ENCODE results near the gene FCGR1A. TPM values are rescaled to one million over a fixed set of nuclear protein-coding genes. Genes with fewer than 3 reads are reported as not detected.
"Not testable (repeated sequence)": the region's sequence is repeated elsewhere in the genome, so short reads cannot be mapped to it uniquely, and the experiment has no call there.

Gene FCGR1A
- polyA plus RNA-seq, 1 of the 3 experiments (the other 2 are of a cell fraction): not detected

GRCh38 chr1:149783868-149784267 lies 1.4 kb downstream of the FCGR1A start:
- H3K36me3 ChIP-seq (replicated peaks in 1 of 2; ENCODE audit: control insufficient read depth in 1 of 2, insufficient read depth in 2 of 2, low read length in 1 of 2); H3K9me2 ChIP-seq; POLR2A ChIA-PET; H3K4me3 ChIP-seq (ENCODE audit: low read depth in 2 of 2, low read length in 1 of 2); H2AFZ ChIP-seq (ENCODE audit: low read depth); H3K79me2 ChIP-seq (ENCODE audit: insufficient read depth); H3K9me3 ChIP-seq; H4K20me1 ChIP-seq (ENCODE audit: insufficient read depth); CTCF ChIA-PET; H3K27ac ChIP-seq (ENCODE audit: low read depth in 2 of 2, low read length in 1 of 2); H3F3A ChIP-seq (replicated peaks; ENCODE audit: insufficient read depth); DNase-seq; H3K9ac ChIP-seq; H3K4me2 ChIP-seq; H3K4me1 ChIP-seq (ENCODE audit: control insufficient read depth in 1 of 2, insufficient read depth in 2 of 2, low read depth in 1 of 2, low read length in 1 of 2); H3K27me3 ChIP-seq (ENCODE audit: insufficient read depth): not testable (repeated sequence)
- 33% methylated on average over 3 of the region's 4 CpGs for WGBS (ENCODE audit: low lambda C conversion rate)

- WGBS (ENCODE audit: low lambda C conversion rate): 70% methylated on average over 2 of the region's 3 CpGs
- H3K27ac ChIP-seq (ENCODE audit: low read depth in 2 of 2, low read length in 1 of 2); H3K9me2 ChIP-seq; H3K9me3 ChIP-seq; H3K79me2 ChIP-seq (ENCODE audit: insufficient read depth); H4K20me1 ChIP-seq (ENCODE audit: insufficient read depth); H2AFZ ChIP-seq (ENCODE audit: low read depth); H3K36me3 ChIP-seq (replicated peaks in 1 of 2; ENCODE audit: control insufficient read depth in 1 of 2, insufficient read depth in 2 of 2, low read length in 1 of 2); CTCF ChIA-PET; H3K4me2 ChIP-seq; H3K27me3 ChIP-seq (ENCODE audit: insufficient read depth); H3F3A ChIP-seq (replicated peaks; ENCODE audit: insufficient read depth); POLR2A ChIA-PET; H3K4me1 ChIP-seq (ENCODE audit: control insufficient read depth in 1 of 2, insufficient read depth in 2 of 2, low read depth in 1 of 2, low read length in 1 of 2); H3K9ac ChIP-seq; H3K4me3 ChIP-seq (ENCODE audit: low read depth in 2 of 2, low read length in 1 of 2); DNase-seq: not testable (repeated sequence)
These were observed 5.4 kb downstream of the FCGR1A start for GRCh38 chr1:149787688-149788451.

GRCh38 chr1:149792502-149792901 lies 10.0 kb downstream of the FCGR1A start:
- H2AFZ ChIP-seq (ENCODE audit: low read depth); H3K9me2 ChIP-seq; H4K20me1 ChIP-seq (ENCODE audit: insufficient read depth); H3K9me3 ChIP-seq; H3K4me1 ChIP-seq (ENCODE audit: control insufficient read depth in 1 of 2, insufficient read depth in 2 of 2, low read depth in 1 of 2, low read length in 1 of 2); H3K36me3 ChIP-seq (replicated peaks in 1 of 2; ENCODE audit: control insufficient read depth in 1 of 2, insufficient read depth in 2 of 2, low read length in 1 of 2); CTCF ChIA-PET; H3K27me3 ChIP-seq (ENCODE audit: insufficient read depth); H3K79me2 ChIP-seq (ENCODE audit: insufficient read depth); POLR2A ChIA-PET; H3F3A ChIP-seq (replicated peaks; ENCODE audit: insufficient read depth): not testable (repeated sequence)
- WGBS (ENCODE audit: low lambda C conversion rate): 0% methylated on average over 2 of the region's 36 CpGs
- Histone ChIP-seq H3K27ac (ENCODE audit: low read depth in 2 of 2, low read length in 1 of 2) (peak overlapping the region in 1 of 2 experiments; percentile 43; a peak in 1 of 4 replicates), H3K9ac (peak overlapping the region; percentile 60; the same call in 1 of the 2 replicates), H3K4me3 (ENCODE audit: low read depth in 2 of 2, low read length in 1 of 2) (peak overlapping the region; percentile 48 to 49; a peak in 3 of 4 replicates), H3K4me2 (peak overlapping the region; percentile 47; the same call in 1 of the 2 replicates)
- peak; percentile 46 for TF ChIP-seq CTCF (IDR thresholded peaks at IDR 0.05)
- TF ChIP-seq RAD21 (IDR thresholded peaks at IDR 0.05; ENCODE audit: low read length): peak; percentile 15; the same call in 1 of the 2 replicates
- peak; percentile 63 for DNase-seq
